Measurements from ENCODE around the gene TENT4A. TPM values are rescaled to one million over a fixed set of nuclear protein-coding genes. Genes with fewer than 3 reads are reported as not detected.

The TENT4A gene
- total RNA-seq, 1 experiment from 2014 or later: 10.2 TPM

DNA sequence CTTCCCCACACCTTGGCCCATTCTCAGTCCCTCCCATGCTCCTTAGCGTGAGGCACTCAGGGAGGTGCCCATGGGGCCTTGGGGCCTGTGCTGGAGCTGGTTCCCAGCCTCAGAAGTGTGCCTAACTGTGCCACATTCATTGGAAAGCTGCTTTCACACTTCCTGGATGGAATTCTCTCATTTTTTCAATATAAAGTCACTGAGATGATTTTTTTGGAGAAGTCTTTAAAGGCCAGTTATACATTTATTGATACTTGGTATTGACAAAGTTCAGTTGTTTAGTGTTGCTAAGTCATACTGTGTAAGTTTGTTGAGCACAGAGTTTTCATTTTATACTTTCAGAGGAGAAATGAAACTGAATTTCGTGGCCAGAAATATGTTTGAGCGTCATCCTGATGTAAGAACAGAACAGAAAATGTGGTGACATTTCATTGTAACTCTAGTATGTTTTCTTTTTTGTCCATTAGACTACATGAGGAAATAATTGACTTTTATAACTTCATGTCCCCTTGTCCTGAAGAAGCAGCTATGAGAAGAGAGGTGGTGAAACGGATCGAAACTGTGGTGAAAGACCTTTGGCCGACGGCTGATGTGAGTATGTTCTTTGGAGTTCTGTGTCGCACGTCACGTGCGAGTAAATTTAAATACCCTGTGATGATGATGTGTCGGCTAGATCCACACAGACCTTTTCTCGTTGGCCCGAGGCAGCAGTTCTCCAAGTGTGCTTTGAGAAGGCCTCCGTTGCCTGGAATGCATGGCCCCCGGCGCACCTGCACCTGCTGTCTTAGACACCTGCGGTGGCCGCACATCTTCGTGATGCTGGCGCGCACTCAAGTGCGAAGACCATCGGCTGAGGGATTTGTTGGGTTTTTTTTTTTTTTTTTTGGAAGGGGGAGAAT, 24.1 kb downstream of the TENT4A start:
- peaks cover 4% of the 10 kb centered on the region for H3K36me3 ChIP-seq (replicated peaks; ENCODE audit: control insufficient read depth, insufficient read depth, low read length)
- DNase-seq: no peak
- H3K27me3 ChIP-seq (ENCODE audit: control insufficient read depth, insufficient read depth, low read length): no peaks in the 10 kb centered on the region
- H3K4me3 ChIP-seq (ENCODE audit: insufficient read depth, low read depth, low read length): no peak overlapping the region

DNA sequence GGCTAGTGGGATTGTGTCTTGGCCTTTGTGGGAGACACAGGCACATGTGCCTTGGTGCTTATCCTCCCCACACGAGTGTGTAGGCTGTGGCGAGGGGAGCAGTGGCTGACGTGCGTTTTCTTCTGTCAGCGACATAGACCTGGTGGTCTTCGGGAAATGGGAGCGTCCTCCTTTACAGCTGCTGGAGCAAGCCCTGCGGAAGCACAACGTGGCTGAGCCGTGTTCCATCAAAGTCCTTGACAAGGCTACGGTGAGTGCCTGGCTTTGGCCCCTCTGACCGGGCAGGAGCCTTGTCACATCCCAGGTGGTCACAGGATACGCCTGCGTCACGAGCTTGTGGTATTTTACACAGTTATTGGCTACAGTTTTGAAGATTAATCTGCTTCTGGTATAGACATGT, 26.4 kb downstream of the TENT4A start:
- H3K27me3 ChIP-seq (ENCODE audit: control insufficient read depth, insufficient read depth, low read length): no peaks in the 10 kb centered on the region
- peaks cover 11% of the 10 kb centered on the region for H3K36me3 ChIP-seq (replicated peaks; ENCODE audit: control insufficient read depth, insufficient read depth, low read length)

DNA sequence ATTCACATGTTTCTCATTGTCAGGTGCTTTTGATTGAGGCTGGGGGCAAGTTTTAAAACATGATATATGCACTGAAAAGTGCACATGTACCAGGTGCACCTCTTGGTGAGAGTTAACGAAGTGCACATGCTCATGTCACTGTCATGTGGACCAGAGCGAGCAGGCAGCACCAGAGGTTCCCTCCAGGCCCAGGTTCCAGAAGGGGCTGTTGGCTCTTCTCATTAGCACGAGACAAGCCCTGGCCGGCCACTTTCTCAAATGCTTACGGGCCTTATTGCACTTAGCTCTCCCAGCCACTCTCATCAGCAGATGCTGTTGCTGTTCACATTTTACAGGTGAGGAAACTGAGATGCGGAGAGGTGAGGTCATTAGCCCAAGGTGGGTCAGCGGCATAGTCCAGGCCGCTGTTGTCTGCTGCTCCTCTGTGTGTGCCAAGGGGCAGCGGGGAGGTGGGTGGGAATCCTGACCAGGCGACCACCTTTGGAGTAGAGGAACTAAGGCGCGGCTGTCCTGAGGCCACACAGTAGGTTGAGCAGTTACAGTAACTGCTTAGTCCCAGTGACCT, 27.4 kb downstream of the TENT4A start:
- Histone ChIP-seq H3K36me3 (replicated peaks; ENCODE audit: control insufficient read depth, insufficient read depth, low read length) (peaks cover 12% of the 10 kb centered on the region), H3K4me3 (ENCODE audit: insufficient read depth, low read depth, low read length) (no peak overlapping the region), H3K27me3 (ENCODE audit: control insufficient read depth, insufficient read depth, low read length) (no peaks in the 10 kb centered on the region)
- DNase-seq: no peak

More for the DNA sequence above, 26.4 kb downstream of the TENT4A start:
- no peak for DNase-seq
- H3K4me3 ChIP-seq (ENCODE audit: insufficient read depth, low read depth, low read length): no peak overlapping the region

DNA sequence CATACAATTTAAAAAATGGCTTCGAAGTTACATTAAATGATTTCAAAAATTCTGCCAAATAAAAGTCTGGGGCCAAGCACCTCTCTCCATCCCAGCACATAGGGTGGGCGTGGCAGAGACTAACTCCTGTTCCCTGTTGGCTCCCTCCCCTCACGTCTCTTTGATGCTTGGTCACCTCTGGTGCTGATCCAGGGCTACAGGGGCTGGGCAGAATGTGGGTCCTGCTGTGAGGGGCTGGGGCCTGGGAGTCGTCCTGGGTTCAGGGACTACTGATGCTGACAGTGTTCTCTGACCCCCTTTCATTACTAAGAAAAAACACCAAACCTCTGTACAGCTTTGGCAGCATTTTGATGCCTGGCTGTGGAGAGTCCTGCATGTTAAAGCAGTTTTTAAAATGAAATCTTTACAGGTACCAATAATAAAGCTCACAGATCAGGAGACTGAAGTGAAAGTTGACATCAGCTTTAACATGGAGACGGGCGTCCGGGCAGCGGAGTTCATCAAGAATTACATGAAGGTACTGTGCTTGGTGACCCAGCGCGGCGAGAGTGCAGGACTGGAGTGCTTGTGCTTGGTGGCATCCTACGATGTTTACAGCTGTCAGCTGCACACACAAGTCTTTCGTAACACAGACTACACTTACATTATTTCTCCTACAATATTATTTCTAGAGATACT, 29.0 kb downstream of the TENT4A start:
- Histone ChIP-seq H3K27me3 (ENCODE audit: control insufficient read depth, insufficient read depth, low read length) (no peaks in the 10 kb centered on the region), H3K36me3 (replicated peaks; ENCODE audit: control insufficient read depth, insufficient read depth, low read length) (peaks cover 12% of the 10 kb centered on the region), H3K4me3 (ENCODE audit: insufficient read depth, low read depth, low read length) (no peak overlapping the region)
- no peak for DNase-seq

DNA sequence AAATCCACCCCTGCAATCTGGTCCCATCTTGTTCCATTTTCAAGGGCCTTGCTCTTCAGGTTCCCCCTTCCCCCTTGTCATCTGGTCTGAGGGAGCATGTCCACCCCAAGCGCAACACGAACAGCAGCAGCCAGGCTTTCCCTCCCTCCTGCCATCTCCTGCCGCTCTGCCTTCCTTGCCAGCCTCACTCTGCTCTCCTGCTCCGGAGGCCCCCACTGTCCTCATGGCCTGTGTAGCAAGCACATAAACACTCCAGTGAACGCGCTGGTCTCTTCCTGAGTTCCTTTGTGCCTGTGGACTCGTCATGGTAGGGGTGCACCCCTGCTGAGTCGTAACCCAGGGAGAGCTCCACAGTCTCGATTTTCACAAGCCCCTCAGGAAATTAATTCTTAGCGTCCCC, 29.9 kb downstream of the TENT4A start:
- Histone ChIP-seq H3K36me3 (replicated peaks; ENCODE audit: control insufficient read depth, insufficient read depth, low read length) (peaks cover 12% of the 10 kb centered on the region), H3K4me3 (ENCODE audit: insufficient read depth, low read depth, low read length) (no peak overlapping the region), H3K27me3 (ENCODE audit: control insufficient read depth, insufficient read depth, low read length) (no peaks in the 10 kb centered on the region)
- no peak for DNase-seq

DNA sequence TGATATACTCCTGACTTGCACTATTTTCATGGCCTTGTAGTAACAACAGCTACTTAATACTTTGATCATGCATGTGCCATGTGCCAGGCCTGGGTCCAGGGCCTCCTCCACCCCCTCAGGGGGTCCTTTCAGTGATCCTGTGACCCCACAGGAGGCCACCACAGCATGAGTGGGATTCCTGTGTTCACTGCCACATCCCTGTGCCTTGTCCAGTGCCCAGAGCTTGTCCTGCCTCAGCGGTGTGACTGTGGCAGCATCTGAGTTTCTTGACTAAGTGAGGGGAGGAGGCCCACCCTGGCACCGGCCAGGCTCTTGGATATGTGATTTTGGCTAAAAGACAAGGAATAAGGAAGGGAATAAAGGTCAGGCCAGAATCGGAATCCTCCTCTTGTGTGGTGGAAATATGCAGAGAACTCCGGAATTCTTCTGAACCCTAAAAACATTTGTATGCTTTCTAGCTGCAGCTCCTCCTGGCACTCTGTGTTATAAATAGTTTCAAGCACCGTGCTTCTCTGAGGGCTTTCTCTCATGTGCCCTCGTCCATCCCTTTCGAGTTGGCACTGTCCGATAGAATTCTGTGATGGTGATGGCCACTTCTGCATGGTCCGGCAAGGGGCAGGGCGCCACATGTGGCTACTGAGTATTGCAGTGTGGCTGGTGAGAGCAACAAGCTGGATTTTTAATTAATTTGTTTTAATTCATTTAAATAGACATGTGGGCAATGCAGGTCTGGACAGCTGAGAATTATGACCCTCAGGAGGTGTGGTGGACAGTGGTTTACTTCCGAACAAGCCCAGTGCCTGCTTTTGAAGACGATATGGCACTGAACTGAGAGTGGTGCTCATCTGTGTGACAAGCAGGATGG, 31.8 kb downstream of the TENT4A start:
- Histone ChIP-seq H3K36me3 (replicated peaks; ENCODE audit: control insufficient read depth, insufficient read depth, low read length) (peaks cover 11% of the 10 kb centered on the region), H3K27me3 (ENCODE audit: control insufficient read depth, insufficient read depth, low read length) (no peaks in the 10 kb centered on the region), H3K4me3 (ENCODE audit: insufficient read depth, low read depth, low read length) (no peak overlapping the region)
- no peak for DNase-seq

DNA sequence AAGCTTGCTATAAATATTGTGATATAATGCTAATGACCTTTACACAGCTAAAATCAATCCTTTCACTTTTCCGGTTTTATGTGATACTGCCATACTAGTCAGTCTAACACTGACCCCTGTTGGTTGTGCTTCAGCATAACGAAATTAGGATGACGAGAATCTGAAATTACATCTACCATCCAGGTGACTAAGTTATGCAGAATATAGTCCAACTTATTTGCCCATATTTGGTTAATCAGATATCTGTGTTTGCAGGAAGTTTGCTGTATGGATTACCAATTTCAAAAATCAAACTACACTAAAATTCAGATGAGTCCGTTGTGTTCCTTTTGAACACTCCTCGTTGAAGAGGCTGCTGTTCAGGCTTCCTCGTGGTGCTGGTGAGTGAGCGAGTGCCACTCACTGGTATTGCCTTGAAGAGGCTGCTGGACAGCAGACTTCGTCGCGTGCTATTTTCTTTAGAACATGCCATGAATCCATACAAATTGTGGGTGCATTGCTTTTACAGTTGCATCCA, 32.5 kb downstream of the TENT4A start:
- peak; percentile 74 for DNase-seq
- no peak overlapping the region for H3K4me3 ChIP-seq (ENCODE audit: insufficient read depth, low read depth, low read length)
- peaks cover 10% of the 10 kb centered on the region for H3K36me3 ChIP-seq (replicated peaks; ENCODE audit: control insufficient read depth, insufficient read depth, low read length)
- no peaks in the 10 kb centered on the region for H3K27me3 ChIP-seq (ENCODE audit: control insufficient read depth, insufficient read depth, low read length)

DNA sequence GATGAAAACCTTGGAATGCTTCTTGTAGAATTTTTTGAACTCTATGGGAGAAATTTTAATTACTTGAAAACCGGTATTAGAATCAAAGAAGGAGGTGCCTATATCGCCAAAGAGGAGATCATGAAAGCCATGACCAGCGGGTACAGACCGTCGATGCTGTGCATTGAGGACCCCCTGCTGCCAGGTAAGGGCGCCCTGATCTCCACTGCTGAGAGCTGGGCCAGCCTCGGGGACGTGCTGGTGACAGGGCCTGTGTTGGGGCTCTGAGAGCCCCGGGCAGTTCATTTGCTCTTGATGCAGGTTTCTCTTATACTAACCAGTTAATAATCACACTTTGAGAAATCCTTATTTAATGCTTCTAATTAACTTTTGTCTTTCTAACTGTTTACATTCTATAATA, 33.0 kb downstream of the TENT4A start:
- peaks cover 13% of the 10 kb centered on the region for H3K36me3 ChIP-seq (replicated peaks; ENCODE audit: control insufficient read depth, insufficient read depth, low read length)
- H3K4me3 ChIP-seq (ENCODE audit: insufficient read depth, low read depth, low read length): no peak overlapping the region
- no peaks in the 10 kb centered on the region for H3K27me3 ChIP-seq (ENCODE audit: control insufficient read depth, insufficient read depth, low read length)
- no peak for DNase-seq

DNA sequence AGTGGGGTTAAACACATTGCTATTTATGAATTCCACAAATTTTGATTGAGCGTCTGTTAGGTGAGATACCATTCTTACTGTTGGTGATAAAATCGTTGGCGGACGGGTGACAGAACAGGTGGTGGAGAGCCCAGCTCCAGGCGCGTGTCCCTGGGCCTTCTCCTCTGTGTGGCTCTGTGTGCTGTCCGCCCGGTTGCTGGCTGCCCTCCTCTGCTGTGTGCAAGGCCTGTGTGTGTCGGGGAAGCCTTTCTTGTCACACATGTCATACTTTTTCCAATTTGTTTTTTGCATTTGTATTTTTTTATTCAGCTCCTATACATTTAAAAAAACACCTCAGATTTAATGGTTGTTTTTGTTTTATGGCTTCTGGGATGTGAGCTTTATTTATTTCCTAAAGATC, 33.9 kb downstream of the TENT4A start:
- Histone ChIP-seq H3K36me3 (replicated peaks; ENCODE audit: control insufficient read depth, insufficient read depth, low read length) (peaks cover 16% of the 10 kb centered on the region), H3K27me3 (ENCODE audit: control insufficient read depth, insufficient read depth, low read length) (no peaks in the 10 kb centered on the region), H3K4me3 (ENCODE audit: insufficient read depth, low read depth, low read length) (no peak overlapping the region)
- no peak for DNase-seq

DNA sequence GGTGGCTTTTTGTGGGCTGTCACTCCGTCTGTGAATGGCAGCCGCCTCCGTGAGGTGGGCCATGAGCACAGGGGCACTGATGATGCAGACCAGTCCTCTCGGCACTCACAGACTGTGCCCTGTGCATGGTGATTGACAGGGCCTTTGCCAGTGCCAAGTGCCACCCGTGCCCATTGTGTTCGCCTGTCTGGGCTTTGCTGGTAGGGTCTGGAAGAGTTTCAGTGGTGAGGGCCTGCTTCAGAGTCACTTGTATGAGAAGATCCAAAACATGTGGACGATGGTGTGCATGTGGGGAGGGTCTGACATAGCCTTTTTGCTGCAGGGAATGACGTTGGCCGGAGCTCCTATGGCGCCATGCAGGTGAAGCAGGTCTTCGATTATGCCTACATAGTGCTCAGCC, 34.9 kb downstream of the TENT4A start:
- peaks cover 18% of the 10 kb centered on the region for H3K36me3 ChIP-seq (replicated peaks; ENCODE audit: control insufficient read depth, insufficient read depth, low read length)
- DNase-seq: no peak

DNA sequence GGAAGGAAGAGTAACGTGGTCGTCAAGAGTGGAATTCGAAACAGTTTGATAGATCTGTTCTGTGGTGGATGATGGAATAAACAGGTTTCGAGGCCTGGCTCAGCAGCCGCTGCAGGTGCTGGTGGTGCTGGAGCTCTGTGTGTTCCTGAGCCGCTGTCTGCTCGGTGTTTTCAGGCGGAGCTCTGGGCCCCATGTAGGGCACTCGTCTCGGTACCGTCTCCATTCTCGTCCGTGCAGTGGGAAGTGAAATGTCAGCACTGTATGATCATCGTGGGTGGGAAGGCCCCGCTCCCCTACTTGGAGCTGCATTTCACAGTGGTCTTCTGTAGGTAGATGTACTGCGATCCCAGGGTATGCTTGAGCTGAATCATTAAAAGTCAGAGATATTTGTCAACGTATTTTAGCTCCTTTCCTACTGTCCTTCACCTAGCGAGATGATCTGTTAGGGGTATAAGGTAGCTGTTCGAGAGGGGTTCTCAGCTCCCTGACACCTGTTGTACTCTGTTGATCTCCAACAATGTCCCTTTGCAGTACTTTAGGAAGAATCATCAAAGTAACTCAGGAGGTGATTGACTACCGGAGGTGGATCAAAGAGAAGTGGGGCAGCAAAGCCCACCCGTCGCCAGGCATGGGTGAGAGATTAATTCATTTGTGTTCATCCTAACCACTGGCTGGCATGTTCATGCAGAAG, 35.9 kb downstream of the TENT4A start:
- Histone ChIP-seq H3K36me3 (replicated peaks; ENCODE audit: control insufficient read depth, insufficient read depth, low read length) (peaks cover 21% of the 10 kb centered on the region), H3K4me3 (ENCODE audit: insufficient read depth, low read depth, low read length) (no peak overlapping the region), H3K27me3 (ENCODE audit: control insufficient read depth, insufficient read depth, low read length) (no peaks in the 10 kb centered on the region)
- DNase-seq: no peak

More for the DNA sequence above, 34.9 kb downstream of the TENT4A start:
- no peaks in the 10 kb centered on the region for H3K27me3 ChIP-seq (ENCODE audit: control insufficient read depth, insufficient read depth, low read length)
- H3K4me3 ChIP-seq (ENCODE audit: insufficient read depth, low read depth, low read length): no peak overlapping the region

DNA sequence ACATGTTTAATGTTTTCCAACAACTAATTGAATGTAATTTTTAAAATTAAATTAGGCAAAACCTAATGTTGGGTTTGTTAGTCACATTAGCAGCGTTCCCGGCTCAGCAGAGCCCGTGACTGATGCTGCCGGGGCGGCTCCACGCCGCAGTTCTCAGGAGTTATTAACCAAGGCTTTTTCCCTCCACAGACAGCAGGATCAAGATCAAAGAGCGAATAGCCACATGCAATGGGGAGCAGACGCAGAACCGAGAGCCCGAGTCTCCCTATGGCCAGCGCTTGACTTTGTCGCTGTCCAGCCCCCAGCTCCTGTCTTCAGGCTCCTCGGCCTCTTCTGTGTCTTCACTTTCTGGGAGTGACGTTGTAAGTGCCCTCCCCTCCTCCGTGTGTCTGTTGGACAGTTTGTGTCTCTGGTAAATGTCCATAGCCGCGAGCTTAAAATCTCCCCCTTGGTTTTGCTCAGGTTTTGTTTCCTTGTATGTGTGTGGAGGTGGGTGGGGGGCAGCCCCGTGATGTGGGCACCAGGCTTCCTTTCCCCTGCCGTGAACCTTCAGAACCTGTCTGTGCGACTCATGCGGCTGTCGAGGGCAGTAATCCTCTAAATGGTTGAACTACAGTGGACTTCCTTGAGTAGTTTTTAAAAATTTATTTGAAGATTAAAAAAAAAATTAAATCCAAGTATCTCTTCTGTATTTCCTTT, 37.1 kb downstream of the TENT4A start:
- Histone ChIP-seq H3K4me3 (ENCODE audit: insufficient read depth, low read depth, low read length) (no peak overlapping the region), H3K36me3 (replicated peaks; ENCODE audit: control insufficient read depth, insufficient read depth, low read length) (peaks cover 24% of the 10 kb centered on the region), H3K27me3 (ENCODE audit: control insufficient read depth, insufficient read depth, low read length) (no peaks in the 10 kb centered on the region)
- no peak for DNase-seq

DNA sequence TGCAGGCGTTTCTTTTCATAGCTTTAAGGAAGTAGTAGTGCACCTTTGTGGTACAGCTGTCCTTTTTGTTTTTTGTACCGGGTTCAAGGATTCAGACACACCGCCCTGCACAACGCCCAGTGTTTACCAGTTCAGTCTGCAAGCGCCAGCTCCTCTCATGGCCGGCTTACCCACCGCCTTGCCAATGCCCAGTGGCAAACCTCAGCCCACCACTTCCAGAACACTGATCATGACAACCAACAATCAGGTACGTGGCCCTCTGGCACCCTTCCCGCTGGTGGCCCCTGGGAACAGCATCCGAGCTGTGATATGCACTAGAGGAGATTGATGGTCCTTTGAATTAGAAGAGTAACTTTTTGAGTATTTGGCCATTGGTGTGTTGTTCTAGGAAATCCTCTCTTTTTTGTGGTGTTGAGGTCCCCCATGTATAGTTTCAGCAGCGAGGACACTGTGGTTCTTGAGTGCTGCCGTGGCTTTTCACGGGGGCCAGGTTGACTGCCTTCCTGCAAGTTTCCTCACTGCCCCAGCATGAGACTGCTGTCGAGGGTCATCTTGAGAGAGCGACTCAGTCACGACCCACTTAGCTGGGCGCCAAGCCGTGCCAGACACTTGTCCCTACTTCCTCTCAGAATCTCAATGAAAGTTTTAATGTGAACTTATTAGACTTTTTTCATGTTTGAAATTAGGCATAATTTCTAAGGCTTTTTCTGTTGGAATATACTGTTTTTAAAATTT, 37.9 kb downstream of the TENT4A start:
- peaks cover 26% of the 10 kb centered on the region for H3K36me3 ChIP-seq (replicated peaks; ENCODE audit: control insufficient read depth, insufficient read depth, low read length)
- DNase-seq: no peak
- no peaks in the 10 kb centered on the region for H3K27me3 ChIP-seq (ENCODE audit: control insufficient read depth, insufficient read depth, low read length)
- H3K4me3 ChIP-seq (ENCODE audit: insufficient read depth, low read depth, low read length): no peak overlapping the region
